ENCODE data around the gene LGALSL.

LGALSL gene

GRCh38 chr2:64426183-64426952 is 27.6 kb upstream of the LGALSL start:
- Histone ChIP-seq H3K36me3 (ENCODE audit: control insufficient read depth, insufficient read depth, low read length) (no peaks in the 10 kb centered on the region), H3K4me3 (replicated peaks; ENCODE audit: low read depth, low read length) (no peak overlapping the region), H3K27me3 (replicated peaks; ENCODE audit: control insufficient read depth, insufficient read depth, low read length) (no peaks in the 10 kb centered on the region)
- no peak for DNase-seq (ENCODE audit: extremely low read depth, insufficient read length)
- no peak for TF ChIP-seq CTCF (IDR thresholded peaks at IDR 0.05; ENCODE audit: insufficient read depth, low read length, poor library complexity, severe bottlenecking)

DNA sequence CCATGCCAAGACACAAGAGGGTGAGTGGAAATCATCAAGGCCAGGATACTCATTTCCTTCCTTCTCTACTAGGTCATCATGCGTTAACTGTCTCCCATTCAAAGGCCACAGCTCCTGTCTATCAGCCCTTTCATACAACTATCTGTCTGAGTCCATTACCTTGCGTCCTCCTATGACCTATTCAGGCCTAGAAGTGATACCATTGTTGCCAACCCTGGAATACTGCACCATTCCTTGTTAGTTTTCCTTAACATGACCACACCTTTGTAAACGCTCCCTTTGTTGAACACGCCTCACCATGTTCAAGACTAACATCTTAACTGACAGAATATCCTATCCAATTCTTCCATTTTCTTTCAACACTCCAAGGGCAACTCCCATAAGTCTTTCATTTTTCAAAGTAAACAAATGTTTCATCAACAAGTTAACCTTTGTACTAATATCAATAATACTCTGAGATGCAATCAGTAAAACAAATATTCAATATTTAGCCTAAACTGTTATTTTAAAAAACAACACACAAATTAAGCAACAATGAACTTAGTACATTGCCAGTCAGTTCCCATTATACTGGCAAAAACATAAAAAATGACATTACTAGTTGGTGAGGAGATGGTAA is 19.8 kb upstream of the LGALSL start:
- Histone ChIP-seq H3K36me3 (ENCODE audit: control insufficient read depth, insufficient read depth, low read length) (no peaks in the 10 kb centered on the region), H3K4me3 (replicated peaks; ENCODE audit: low read depth, low read length) (no peak overlapping the region), H3K27me3 (replicated peaks; ENCODE audit: control insufficient read depth, insufficient read depth, low read length) (no peaks in the 10 kb centered on the region)
- no peak for TF ChIP-seq CTCF (IDR thresholded peaks at IDR 0.05; ENCODE audit: insufficient read depth, low read length, poor library complexity, severe bottlenecking)
- no peak for DNase-seq (ENCODE audit: extremely low read depth, insufficient read length)

- no peak overlapping the region for H3K4me3 ChIP-seq (replicated peaks; ENCODE audit: low read depth, low read length)
- H3K36me3 ChIP-seq (ENCODE audit: control insufficient read depth, insufficient read depth, low read length), result no peaks in the 10 kb centered on the region
- no peaks in the 10 kb centered on the region for H3K27me3 ChIP-seq (replicated peaks; ENCODE audit: control insufficient read depth, insufficient read depth, low read length)
- DNase-seq (ENCODE audit: extremely low read depth, insufficient read length), result no peak
- no peak for TF ChIP-seq CTCF (IDR thresholded peaks at IDR 0.05; ENCODE audit: insufficient read depth, low read length, poor library complexity, severe bottlenecking)
Observed at GRCh38 chr2:64437883-64438282, 16.1 kb upstream of the LGALSL start.

GRCh38 chr2:64439194-64439593 is 14.8 kb upstream of the LGALSL start:
- TF ChIP-seq CTCF (IDR thresholded peaks at IDR 0.05; ENCODE audit: insufficient read depth, low read length, poor library complexity, severe bottlenecking), result no peak
- H3K27me3 ChIP-seq (replicated peaks; ENCODE audit: control insufficient read depth, insufficient read depth, low read length), result no peaks in the 10 kb centered on the region
- H3K4me3 ChIP-seq (replicated peaks; ENCODE audit: low read depth, low read length), result no peak overlapping the region
- H3K36me3 ChIP-seq (ENCODE audit: control insufficient read depth, insufficient read depth, low read length), result no peaks in the 10 kb centered on the region
- no peak for DNase-seq (ENCODE audit: extremely low read depth, insufficient read length)

DNA sequence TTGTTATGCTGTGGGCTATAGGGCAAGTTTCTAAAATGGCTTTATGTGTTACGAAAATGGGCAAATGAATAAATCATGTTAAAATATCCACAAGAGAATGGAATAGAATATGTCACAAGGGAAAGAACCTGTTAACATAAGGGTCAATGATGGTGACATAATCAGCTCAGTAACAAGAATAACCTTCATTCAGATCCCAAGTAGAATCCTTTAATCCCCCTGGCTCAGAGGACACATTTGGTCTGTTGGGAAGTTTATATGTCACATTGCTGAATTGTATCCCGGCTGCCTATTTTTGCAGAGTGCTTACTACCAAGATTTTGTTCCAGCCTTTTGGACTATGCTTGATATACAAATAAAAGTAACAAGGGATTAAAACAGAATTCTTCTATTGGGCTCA is 13.1 kb upstream of the LGALSL start:
- no peaks in the 10 kb centered on the region for H3K36me3 ChIP-seq (ENCODE audit: control insufficient read depth, insufficient read depth, low read length)
- DNase-seq (ENCODE audit: extremely low read depth, insufficient read length), result no peak
- no peak overlapping the region for H3K4me3 ChIP-seq (replicated peaks; ENCODE audit: low read depth, low read length)
- TF ChIP-seq CTCF (IDR thresholded peaks at IDR 0.05; ENCODE audit: insufficient read depth, low read length, poor library complexity, severe bottlenecking), result no peak
- no peaks in the 10 kb centered on the region for H3K27me3 ChIP-seq (replicated peaks; ENCODE audit: control insufficient read depth, insufficient read depth, low read length)

Data from GM06990 (cell line).